Measurements from ENCODE around the gene NACC1. TPM values are rescaled to one million over a fixed set of nuclear protein-coding genes. Genes with fewer than 3 reads are reported as not detected.
A peak's percentile ranks its signal among the peaks of the same experiment; 100 is the strongest.

NACC1 gene
- total RNA-seq, 1 donor from 2014 or later: 68.6 TPM

GRCh38 chr19:13091400-13092157 lies 26.5 kb upstream of the NACC1 start:
- H3K9me3 Mint-ChIP-seq (ENCODE audit: unreplicated experiment): peaks cover 4% of the 10 kb centered on the region
- DNase-seq: peak; percentile 58
- peaks cover 5% of the 10 kb centered on the region for H3K4me1 Mint-ChIP-seq (ENCODE audit: low read depth, unreplicated experiment)
- H3K27ac Mint-ChIP-seq (ENCODE audit: unreplicated experiment): no peak overlapping the region
- TF ChIP-seq, protein P1, sequence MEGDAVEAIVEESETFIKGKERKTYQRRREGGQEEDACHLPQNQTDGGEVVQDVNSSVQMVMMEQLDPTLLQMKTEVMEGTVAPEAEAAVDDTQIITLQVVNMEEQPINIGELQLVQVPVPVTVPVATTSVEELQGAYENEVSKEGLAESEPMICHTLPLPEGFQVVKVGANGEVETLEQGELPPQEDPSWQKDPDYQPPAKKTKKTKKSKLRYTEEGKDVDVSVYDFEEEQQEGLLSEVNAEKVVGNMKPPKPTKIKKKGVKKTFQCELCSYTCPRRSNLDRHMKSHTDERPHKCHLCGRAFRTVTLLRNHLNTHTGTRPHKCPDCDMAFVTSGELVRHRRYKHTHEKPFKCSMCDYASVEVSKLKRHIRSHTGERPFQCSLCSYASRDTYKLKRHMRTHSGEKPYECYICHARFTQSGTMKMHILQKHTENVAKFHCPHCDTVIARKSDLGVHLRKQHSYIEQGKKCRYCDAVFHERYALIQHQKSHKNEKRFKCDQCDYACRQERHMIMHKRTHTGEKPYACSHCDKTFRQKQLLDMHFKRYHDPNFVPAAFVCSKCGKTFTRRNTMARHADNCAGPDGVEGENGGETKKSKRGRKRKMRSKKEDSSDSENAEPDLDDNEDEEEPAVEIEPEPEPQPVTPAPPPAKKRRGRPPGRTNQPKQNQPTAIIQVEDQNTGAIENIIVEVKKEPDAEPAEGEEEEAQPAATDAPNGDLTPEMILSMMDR (IDR thresholded peaks at IDR 0.05; ENCODE audit: partially characterized antibody, unreplicated experiment): no peak
- H3K27me3 Mint-ChIP-seq (ENCODE audit: unreplicated experiment): peaks cover 8% of the 10 kb centered on the region
- H3K4me3 Mint-ChIP-seq (ENCODE audit: unreplicated experiment): no peak overlapping the region
- no peaks in the 10 kb centered on the region for H3K36me3 Mint-ChIP-seq (ENCODE audit: unreplicated experiment)

DNA sequence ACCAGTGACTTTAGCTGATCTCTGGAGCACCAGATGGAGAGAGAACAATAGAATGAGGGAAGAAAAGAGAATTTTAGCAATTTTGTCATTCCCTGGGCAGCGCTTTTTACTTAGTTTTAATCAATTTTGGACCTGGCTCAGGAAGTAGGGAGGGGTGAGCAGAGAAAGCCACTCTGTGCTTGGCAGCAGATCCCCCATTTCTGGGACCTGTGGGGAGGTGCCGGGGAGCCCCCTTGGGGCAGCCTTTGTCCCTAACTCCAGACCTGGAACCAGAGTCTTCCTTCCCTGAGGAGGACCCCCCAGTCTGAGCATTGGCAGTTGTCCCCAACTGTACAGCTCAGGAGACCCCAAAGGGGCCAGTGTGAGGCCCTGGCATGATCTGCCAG lies 25.9 kb upstream of the NACC1 start:
- Mint-ChIP-seq H3K27me3 (ENCODE audit: unreplicated experiment) (peaks cover 8% of the 10 kb centered on the region), H3K27ac (ENCODE audit: unreplicated experiment) (no peak overlapping the region), H3K36me3 (ENCODE audit: unreplicated experiment) (no peaks in the 10 kb centered on the region), H3K4me1 (ENCODE audit: low read depth, unreplicated experiment) (peaks cover 10% of the 10 kb centered on the region), H3K4me3 (ENCODE audit: unreplicated experiment) (no peak overlapping the region), H3K9me3 (ENCODE audit: unreplicated experiment) (peaks cover 4% of the 10 kb centered on the region)
- TF ChIP-seq, protein P1 (IDR thresholded peaks at IDR 0.05; ENCODE audit: partially characterized antibody, unreplicated experiment): no peak
- no peak for DNase-seq

DNA sequence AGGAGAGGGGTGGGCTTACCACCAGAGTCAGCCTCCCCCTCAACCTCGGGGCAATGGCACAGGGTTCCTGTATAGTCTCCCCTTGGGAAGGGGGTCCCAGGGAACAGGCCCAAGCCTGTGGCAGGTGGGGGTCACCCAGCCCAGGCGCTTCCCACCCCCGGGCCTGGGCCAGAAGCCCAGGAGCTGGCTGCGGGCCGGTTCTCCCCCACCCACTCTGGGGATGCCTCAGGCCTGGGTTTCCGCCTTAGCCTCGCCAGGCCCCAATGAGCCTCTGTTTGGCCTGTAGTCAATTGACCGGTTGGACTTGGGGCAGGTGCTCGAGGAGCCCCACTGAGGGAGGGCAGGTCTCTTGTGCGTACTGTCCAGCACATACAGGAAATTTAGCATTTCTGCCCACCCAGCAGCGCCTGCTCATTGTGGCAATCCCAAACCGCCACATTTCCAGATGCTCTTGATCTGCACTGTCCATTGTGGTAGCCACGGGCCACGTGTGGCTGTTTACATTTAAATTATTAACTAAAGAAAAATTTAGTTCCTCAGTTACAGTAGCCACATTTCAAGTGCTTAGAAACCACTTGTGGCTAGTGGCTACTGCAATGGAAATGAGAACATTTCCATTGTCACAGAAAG lies 25.3 kb upstream of the NACC1 start:
- no peak for DNase-seq
- TF ChIP-seq, protein P1 (IDR thresholded peaks at IDR 0.05; ENCODE audit: partially characterized antibody, unreplicated experiment): no peak
- Mint-ChIP-seq H3K4me1 (ENCODE audit: low read depth, unreplicated experiment) (peaks cover 10% of the 10 kb centered on the region), H3K9me3 (ENCODE audit: unreplicated experiment) (peaks cover 4% of the 10 kb centered on the region), H3K27me3 (ENCODE audit: unreplicated experiment) (peaks cover 8% of the 10 kb centered on the region), H3K4me3 (ENCODE audit: unreplicated experiment) (no peak overlapping the region), H3K27ac (ENCODE audit: unreplicated experiment) (no peak overlapping the region), H3K36me3 (ENCODE audit: unreplicated experiment) (no peaks in the 10 kb centered on the region)

GRCh38 chr19:13093407-13094105 lies 24.5 kb upstream of the NACC1 start:
- Mint-ChIP-seq H3K9me3 (ENCODE audit: unreplicated experiment) (peaks cover 4% of the 10 kb centered on the region), H3K4me1 (ENCODE audit: low read depth, unreplicated experiment) (peaks cover 10% of the 10 kb centered on the region), H3K4me3 (ENCODE audit: unreplicated experiment) (no peak overlapping the region), H3K27ac (ENCODE audit: unreplicated experiment) (no peak overlapping the region), H3K36me3 (ENCODE audit: unreplicated experiment) (no peaks in the 10 kb centered on the region), H3K27me3 (ENCODE audit: unreplicated experiment) (peaks cover 6% of the 10 kb centered on the region)
- peak; percentile 86 for DNase-seq
- TF ChIP-seq, protein P1 (IDR thresholded peaks at IDR 0.05; ENCODE audit: partially characterized antibody, unreplicated experiment): peak; percentile 99

Data from glutamatergic neuron (in vitro differentiated cells).